Prostate gland (tissue), 2 donors: ENCODE data around the gene CTXND1. TPM values are rescaled to one million over a fixed set of nuclear protein-coding genes. Genes with fewer than 3 reads are reported as not detected.
"Not testable (repeated sequence)": the region's sequence is repeated elsewhere in the genome, so short reads cannot be mapped to it uniquely, and the experiment has no call there.

Source experiments
- DNase-seq: peaks from one replicate; pipeline ENCODE4 v3.0.0-alpha.2; 2019; ENCODE audit warnings: low spot score
- H3K27ac ChIP-seq, 2 donors: fragments of 200-600 bp; sonication (generic); 2 replicates each; pipeline ENCODE4 v1.5.1; 2017 to 2019
- H3K27me3 ChIP-seq: fragments of 200-600 bp; sonication (generic); replicated peaks from 2 replicates; pipeline ENCODE4 v1.5.1; 2019; ENCODE audit not compliant: insufficient read depth
- H3K36me3 ChIP-seq, 2 donors: fragments of 200-600 bp; sonication (generic); 1 replicate in 1 of 2; 2 replicates in 1 of 2; pipeline versions ENCODE4 v1.5.1 to v1.8.1; 2017 to 2019
- H3K4me1 ChIP-seq: fragments of 200-600 bp; sonication (generic); replicated peaks from 2 replicates; pipeline ENCODE4 v1.5.1; 2019
- H3K4me3 ChIP-seq, 2 donors: fragments of 200-600 bp; sonication (generic); 2 replicates each; pipeline ENCODE4 v1.5.1; 2017 to 2019
- H3K9me3 ChIP-seq: fragments of 200-600 bp; sonication (generic); 2 replicates; pipeline ENCODE4 v1.5.1; 2017
- CTCF ChIP-seq, 4 experiments: fragments of 200-600 bp in 2 of 4; fragments of 450-650 bp in 2 of 4; sonication (generic) in 2 of 4; IDR thresholded peaks; 1 replicate in 3 of 4; 2 replicates in 1 of 4; pipeline ENCODE4 v1.5.1; 2016 to 2019; ENCODE audit warnings: antibody characterized with exemption in 4 of 4, mild to moderate bottlenecking in 2 of 4, moderate library complexity in 2 of 4
- POLR2A ChIP-seq: fragments of 450-650 bp; IDR thresholded peaks from one replicate; pipeline ENCODE4 v1.6.1; 2016; ENCODE audit warnings: antibody characterized with exemption, mild to moderate bottlenecking
- POLR2AphosphoS5 ChIP-seq: sonication (generic); formaldehyde crosslinking; IDR thresholded peaks from one replicate; pipeline ENCODE4 v1.6.1; 2017; ENCODE audit warnings: antibody characterized with exemption
- WGBS: methylation state at CpG from one replicate; pipeline ENCODE4 v1.1.5; 2018; 5-methylcytosine and 5-hydroxymethylcytosine counted together
- intact Hi-C: fragments of 100-400 bp; cut with DNase I; formaldehyde crosslinking; loops from one replicate; pipeline ENCODE4 v1.14.2; 2022
- total RNA-seq, 2 donors: library from RNA; depleted of rRNA; stranded (reverse); fragments of >200 nt; gene quantifications; one replicate each; pipeline ENCODE4 v1.1.0, GENCODE V29; 2016

CTXND1 gene
- total RNA-seq, result under 1 TPM in 1 of 2 donors, not detected in 1; 0.96 TPM

- TF ChIP-seq CTCF (IDR thresholded peaks at IDR 0.05), result no peak
- no peak for TF ChIP-seq POLR2A
- TF ChIP-seq POLR2AphosphoS5, result no peak
- no peak for DNase-seq
- Histone ChIP-seq H3K4me1 (peaks cover 4% of the 10 kb centered on the region), H3K27ac (no peak within 1 kb of the TSS), H3K9me3 (no peaks in the 10 kb centered on the region), H3K4me3 (peak within 1 kb of the TSS; percentile 28 to 45), H3K27me3 (no peaks in the 10 kb centered on the region), H3K36me3 (no peaks in the 10 kb centered on the region)
- intact Hi-C loops, result no loop called here
- 0% methylated on average over 24 of the region's 24 CpGs for WGBS
These were observed at the start of gene CTXND1 for GRCh38 chr15:80252121-80252518. Gene CTXND1, minus strand, starts transcription at chr15:80252213. Its CDS starts 50,264 bp downstream, at chr15:80201949.

GRCh38 chr15:80301472-80301871 lies 49.5 kb upstream of the CTXND1 start:
- Histone ChIP-seq H3K4me3 (no peak overlapping the region), H3K9me3 (no peaks in the 10 kb centered on the region), H3K36me3 (no peaks in the 10 kb centered on the region), H3K27me3 (no peaks in the 10 kb centered on the region), H3K27ac (no peak overlapping the region), H3K4me1 (no peaks in the 10 kb centered on the region)
- TF ChIP-seq POLR2A, result no peak
- TF ChIP-seq CTCF (IDR thresholded peaks at IDR 0.05), result no peak
- TF ChIP-seq POLR2AphosphoS5, result no peak
- DNase-seq, result no peak
- 66% methylated on average over 1 of the region's 1 CpG for whole genome bisulfite sequencing
- intact Hi-C loops, result no loop called here

GRCh38 chr15:80295777-80296176 lies 43.8 kb upstream of the CTXND1 start:
- intact Hi-C loops, DNase-seq: not testable (repeated sequence)

GRCh38 chr15:80292079-80292478 lies 40.1 kb upstream of the CTXND1 start:
- Histone ChIP-seq H3K36me3 (no peaks in the 10 kb centered on the region), H3K4me3 (no peak overlapping the region), H3K9me3 (no peaks in the 10 kb centered on the region), H3K27ac (no peak overlapping the region), H3K27me3 (no peaks in the 10 kb centered on the region), H3K4me1 (no peaks in the 10 kb centered on the region)
- no peak for DNase-seq
- WGBS, result 88% methylated on average over 4 of the region's 4 CpGs
- TF ChIP-seq POLR2AphosphoS5, result no peak
- TF ChIP-seq POLR2A, result no peak
- TF ChIP-seq CTCF (IDR thresholded peaks at IDR 0.05), result no peak
- intact Hi-C loops, result no loop called here

More at GRCh38 chr15:80295777-80296176, 43.8 kb upstream of the CTXND1 start:
- not testable (repeated sequence) for H3K27ac ChIP-seq, H3K9me3 ChIP-seq, H3K27me3 ChIP-seq, H3K4me3 ChIP-seq, H3K4me1 ChIP-seq, H3K36me3 ChIP-seq
- WGBS, result 95% methylated on average over 4 of the region's 4 CpGs

- H3K9me3 ChIP-seq, H3K4me1 ChIP-seq, intact Hi-C loops, DNase-seq, H3K36me3 ChIP-seq, H3K27me3 ChIP-seq, H3K4me3 ChIP-seq, H3K27ac ChIP-seq: not testable (repeated sequence)
- 81% methylated on average over 5 of the region's 5 CpGs for WGBS
These were observed 38.9 kb upstream of the CTXND1 start for GRCh38 chr15:80290891-80291290.

- no peaks in the 10 kb centered on the region for H3K36me3 ChIP-seq
- DNase-seq, result no peak
- 36% methylated on average over 9 of the region's 9 CpGs for WGBS
- no peaks in the 10 kb centered on the region for H3K4me1 ChIP-seq
- no peak overlapping the region for H3K4me3 ChIP-seq
- TF ChIP-seq POLR2A (no peak), POLR2AphosphoS5 (no peak), CTCF (IDR thresholded peaks at IDR 0.05) (no peak)
- H3K9me3 ChIP-seq, result no peaks in the 10 kb centered on the region
- intact Hi-C loops, result no loop called here
- H3K27me3 ChIP-seq, result no peaks in the 10 kb centered on the region
- no peak overlapping the region for H3K27ac ChIP-seq
These were observed 37.8 kb upstream of the CTXND1 start for GRCh38 chr15:80289528-80290495.
